ENCODE results near the gene POU6F2.

GRCh38 chr7:38977685-38978084, at the start of gene POU6F2:
- TF ChIP-seq CTCF (IDR thresholded peaks at IDR 0.05): no peak
- no peak for TF ChIP-seq POLR2AphosphoS5 (IDR thresholded peaks at IDR 0.05; ENCODE audit: low read depth, low read length)
